ENCODE measurements around the gene GLI1.
A peak's percentile ranks its signal among the peaks of the same experiment; 100 is the strongest.
"Not testable (repeated sequence)": the region's sequence is repeated elsewhere in the genome, so short reads cannot be mapped to it uniquely, and the experiment has no call there.

Gene GLI1

GRCh38 chr12:57459750-57460467 is at the start of gene GLI1:
TSS of gene GLI1 (plus strand) at chr12:57459785. CDS start at chr12:57463692, 3,907 bp downstream.
- DNase-seq, result no peak

- DNase-seq, result no peak
These were observed 49.1 kb upstream of the GLI1 start for GRCh38 chr12:57410534-57410933.

GRCh38 chr12:57414160-57414559 is 45.4 kb upstream of the GLI1 start:
- not testable (repeated sequence) for DNase-seq

GRCh38 chr12:57415088-57415487 is 44.5 kb upstream of the GLI1 start:
- no peak for DNase-seq

- DNase-seq, result no peak
These were observed 43.3 kb upstream of the GLI1 start for GRCh38 chr12:57416039-57416996.

GRCh38 chr12:57418255-57418654 is 41.3 kb upstream of the GLI1 start:
- no peak for DNase-seq

- DNase-seq, result no peak
These were observed 40.1 kb upstream of the GLI1 start for GRCh38 chr12:57419495-57419894.

GRCh38 chr12:57420482-57420881 is 39.1 kb upstream of the GLI1 start:
- no peak for DNase-seq

GRCh38 chr12:57426948-57427347 is 32.6 kb upstream of the GLI1 start:
- DNase-seq, result not testable (repeated sequence)

GRCh38 chr12:57428965-57429364 is 30.6 kb upstream of the GLI1 start:
- DNase-seq, result no peak

- DNase-seq, result peak; percentile 16
These were observed 30.0 kb upstream of the GLI1 start for GRCh38 chr12:57429473-57430111.

- DNase-seq, result no peak
These were observed 29.3 kb upstream of the GLI1 start for GRCh38 chr12:57430112-57430930.

- DNase-seq, result peak; percentile 80
These were observed 28.5 kb upstream of the GLI1 start, which contains the start of gene R3HDM2 for GRCh38 chr12:57430931-57431566. TSS of gene R3HDM2 (minus strand) at chr12:57431043. CDS start at chr12:57310428, 120,615 bp downstream.

- no peak for DNase-seq
These were observed 27.9 kb upstream of the GLI1 start for GRCh38 chr12:57431654-57432188.

- DNase-seq, result no peak
These were observed 26.2 kb upstream of the GLI1 start for GRCh38 chr12:57433370-57433769.

GRCh38 chr12:57434517-57435223 is 24.9 kb upstream of the GLI1 start, which contains the start of gene INHBC:
TSS of gene INHBC (plus strand) at chr12:57434784. CDS start at chr12:57434887, 103 bp downstream.
- DNase-seq, result no peak

- no peak for DNase-seq
These were observed 24.3 kb upstream of the GLI1 start for GRCh38 chr12:57435293-57435692.

GRCh38 chr12:57438400-57438799 is 21.2 kb upstream of the GLI1 start:
- DNase-seq, result no peak

- DNase-seq, result no peak
These were observed 19.8 kb upstream of the GLI1 start for GRCh38 chr12:57439762-57440266.

- DNase-seq, result not testable (repeated sequence)
These were observed 18.2 kb upstream of the GLI1 start for GRCh38 chr12:57441393-57441792.

Data from NCI-H2029 treated with DMSO at 0.1 percent for 48 hours (cell line).